H9 (cell line): ENCODE results near the gene SCFD2. TPM values are rescaled to one million over a fixed set of nuclear protein-coding genes. Genes with fewer than 3 reads are reported as not detected.

Experiments used
- DNase-seq: peaks from one replicate; pipeline ENCODE4 v3.0.0-alpha.2; 2017
- H2AFZ ChIP-seq: one replicate; pipeline ENCODE4 v1.6.1; 2013; ENCODE audit warnings: mild to moderate bottlenecking, low read length, control low read depth, moderate library complexity
- H2AK5ac ChIP-seq: 2 replicates; pipeline ENCODE4 v1.6.1; 2013; ENCODE audit warnings: low read length, control low read depth, mixed read lengths; ENCODE audit not compliant: insufficient read length
- H2BK120ac ChIP-seq: one replicate; pipeline ENCODE4 v1.6.1; 2013; ENCODE audit warnings: low read depth, mild to moderate bottlenecking, low read length, control low read depth, inconsistent platforms; ENCODE audit not compliant: poor library complexity, severe bottlenecking
- H2BK12ac ChIP-seq: 2 replicates; pipeline ENCODE4 v1.6.1; 2013; ENCODE audit warnings: low read length, control low read depth, mixed read lengths, low read depth; ENCODE audit not compliant: insufficient read length
- H2BK15ac ChIP-seq: 2 replicates; pipeline ENCODE4 v1.6.1; 2013; ENCODE audit warnings: low read depth, low read length, control low read depth
- H2BK20ac ChIP-seq: one replicate; pipeline ENCODE4 v1.6.1; 2013; ENCODE audit warnings: low read depth, mild to moderate bottlenecking, low read length, control low read depth, inconsistent platforms; ENCODE audit not compliant: poor library complexity, severe bottlenecking
- H2BK5ac ChIP-seq: 2 replicates; pipeline ENCODE4 v1.6.1; 2013; ENCODE audit warnings: low read length, control low read depth, mixed read lengths; ENCODE audit not compliant: insufficient read length
- H3K14ac ChIP-seq: 2 replicates; pipeline ENCODE4 v1.6.1; 2013; ENCODE audit warnings: low read length, control low read depth; ENCODE audit not compliant: insufficient read depth
- H3K18ac ChIP-seq: 2 replicates; pipeline ENCODE4 v1.6.1; 2013; ENCODE audit warnings: low read depth, mild to moderate bottlenecking, mixed read lengths, low read length, control low read depth; ENCODE audit not compliant: insufficient read length
- H3K23ac ChIP-seq: 2 replicates; pipeline ENCODE4 v1.6.1; 2013; ENCODE audit warnings: low read length, control low read depth, mixed read lengths, low read depth; ENCODE audit not compliant: insufficient read length
- H3K23me2 ChIP-seq: 2 replicates; pipeline ENCODE4 v1.6.1; 2013; ENCODE audit warnings: low read depth, mild to moderate bottlenecking, mixed read lengths, low read length, control low read depth; ENCODE audit not compliant: insufficient read length, poor library complexity, severe bottlenecking
- H3K27ac ChIP-seq: 2 replicates; pipeline ENCODE4 v1.5.1; 2013; ENCODE audit warnings: low read length, control low read depth, mixed read lengths, low read depth; ENCODE audit not compliant: insufficient read length
- H3K27me3 ChIP-seq: 2 replicates; pipeline ENCODE4 v1.6.1; 2013; ENCODE audit warnings: low read length, control low read depth, inconsistent platforms; ENCODE audit not compliant: insufficient read depth
- H3K4ac ChIP-seq: 2 replicates; pipeline ENCODE4 v1.6.1; 2013; ENCODE audit warnings: low read depth, mild to moderate bottlenecking, control low read depth, inconsistent platforms, low read length, moderate library complexity
- H3K4me1 ChIP-seq: 2 replicates; pipeline ENCODE4 v1.6.1; 2013; ENCODE audit warnings: low read length, control low read depth, inconsistent platforms; ENCODE audit not compliant: insufficient read depth
- H3K4me2 ChIP-seq: 2 replicates; pipeline ENCODE4 v1.6.1; 2013; ENCODE audit warnings: low read length, control low read depth, mixed read lengths; ENCODE audit not compliant: insufficient read length, insufficient read depth
- H3K56ac ChIP-seq: 2 replicates; pipeline ENCODE4 v1.6.1; 2013; ENCODE audit warnings: low read depth, mild to moderate bottlenecking, mixed read lengths, low read length, control low read depth; ENCODE audit not compliant: insufficient read length
- H3K79me1 ChIP-seq: 2 replicates; pipeline ENCODE4 v1.6.1; 2013; ENCODE audit warnings: low read depth, mild to moderate bottlenecking, moderate library complexity, low read length, control low read depth, inconsistent platforms; ENCODE audit not compliant: insufficient read depth, poor library complexity, severe bottlenecking
- H3K79me2 ChIP-seq: 2 replicates; pipeline ENCODE4 v1.6.1; 2013; ENCODE audit warnings: low read length, control low read depth, inconsistent platforms; ENCODE audit not compliant: insufficient read depth
- H3K9ac ChIP-seq: 2 replicates; pipeline ENCODE4 v1.6.1; 2013; ENCODE audit warnings: low read length, control low read depth, mixed read lengths; ENCODE audit not compliant: insufficient read length; ENCODE audit errors: extremely low read depth
- H3K9me3 ChIP-seq: one replicate; pipeline ENCODE4 v1.6.1; 2013; ENCODE audit warnings: low read depth, low read length, inconsistent platforms; ENCODE audit not compliant: control insufficient read depth
- H3T11ph ChIP-seq: one replicate; pipeline ENCODE4 v1.6.1; 2013; ENCODE audit warnings: mild to moderate bottlenecking, low read length, control low read depth, inconsistent platforms
- H4K20me1 ChIP-seq: one replicate; pipeline ENCODE4 v1.6.1; 2013; ENCODE audit not compliant: control insufficient read depth, insufficient read length, insufficient read depth
- H4K5ac ChIP-seq: 2 replicates; pipeline ENCODE4 v1.6.1; 2013; ENCODE audit warnings: low read depth, mild to moderate bottlenecking, mixed read lengths, low read length, control low read depth; ENCODE audit not compliant: insufficient read length
- H4K8ac ChIP-seq: replicated peaks from 2 replicates; pipeline ENCODE4 v1.6.1; 2013; ENCODE audit warnings: low read length, control low read depth, mixed read lengths, low read depth; ENCODE audit not compliant: insufficient read length
- H4K91ac ChIP-seq: 2 replicates; pipeline ENCODE4 v1.6.1; 2013; ENCODE audit warnings: low read depth, mild to moderate bottlenecking, moderate library complexity, mixed read lengths, low read length, control low read depth; ENCODE audit not compliant: insufficient read length
- H3K27ac Mint-ChIP-seq, 3 experiments: 2 replicates in 2 of 3; 3 replicates in 1 of 3; pipeline ENCODE4 v1.8.0; 2020 to 2021; ENCODE audit warnings: mixed read lengths in 3 of 3, mild to moderate bottlenecking in 1 of 3, moderate library complexity in 1 of 3
- H3K27me3 Mint-ChIP-seq: 2 replicates; pipeline ENCODE4 v1.8.0; 2021; ENCODE audit warnings: low read depth, mild to moderate bottlenecking, moderate library complexity, mixed read lengths
- H3K36me3 Mint-ChIP-seq, 3 experiments: 2 replicates in 2 of 3; 3 replicates in 1 of 3; pipeline ENCODE4 v1.8.0; 2020 to 2021; ENCODE audit warnings: low read depth in 3 of 3, mixed read lengths in 3 of 3; ENCODE audit not compliant: insufficient read depth in 1 of 3
- H3K4me1 Mint-ChIP-seq, 2 experiments: 2 replicates each; pipeline ENCODE4 v1.8.0; 2020; ENCODE audit warnings: mixed read lengths in 2 of 2
- H3K4me3 Mint-ChIP-seq, 2 experiments: 2 replicates in 1 of 2; 3 replicates in 1 of 2; pipeline ENCODE4 v1.8.0; 2020 to 2021; ENCODE audit warnings: mild to moderate bottlenecking in 2 of 2, mixed read lengths in 2 of 2, moderate library complexity in 1 of 2
- H3K9me3 Mint-ChIP-seq, 2 experiments: 2 replicates in 1 of 2; 3 replicates in 1 of 2; pipeline ENCODE4 v1.8.0; 2020; ENCODE audit warnings: mild to moderate bottlenecking in 2 of 2, mixed read lengths in 2 of 2, moderate library complexity in 1 of 2
- WGBS: extraction: QIAGEN DNeasy Blood & Tissue Kit; methylation state at CpG from one replicate; pipeline ENCODE4 v1.1.7; 2013; ENCODE audit warnings: missing lambda C conversion rate, low lambda C conversion rate, mixed read lengths; ENCODE audit not compliant: insufficient read length; ENCODE audit errors: extremely low coverage; 5-methylcytosine and 5-hydroxymethylcytosine counted together
- total RNA-seq: library from RNA; stranded (reverse); gene quantifications from 2 replicates; pipeline ENCODE4 v1.2.1, GENCODE V29; 2021
- TF ChIP-seq, protein P1 (sequence below): fragments of 200-600 bp; sonication (generic); conservative IDR thresholded peaks from 3 replicates; pipeline ENCODE4 v1.8.0; 2021; ENCODE audit warnings: antibody characterized with exemption, mild to moderate bottlenecking

SCFD2 gene
- total RNA-seq, 1 experiment from 2014 or later = 10.1 TPM

DNA sequence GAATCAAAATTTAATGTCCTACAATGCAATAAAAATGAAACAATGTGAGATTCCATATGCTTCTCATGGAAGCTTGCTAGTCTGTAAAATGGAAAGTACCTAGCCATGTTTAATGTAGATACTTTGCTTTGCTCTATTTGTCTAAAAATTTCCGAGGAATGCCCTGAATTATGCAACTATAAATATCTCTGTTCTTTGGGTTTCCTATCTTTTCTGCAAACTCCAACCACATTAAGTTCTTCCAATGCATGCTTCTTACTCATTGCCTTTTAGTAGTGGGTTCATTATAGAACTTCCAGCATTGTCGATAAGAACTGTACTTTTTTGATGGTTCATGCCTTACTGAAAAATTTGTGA, 325.4 kb downstream of the SCFD2 start:
- Histone ChIP-seq H3K27ac (no peak overlapping the region), H2BK120ac (no peak overlapping the region), H3K79me1 (no peaks in the 10 kb centered on the region), H3K4me2 (no peak overlapping the region), H3K79me2 (no peaks in the 10 kb centered on the region), H3K27me3 (no peaks in the 10 kb centered on the region), H2AK5ac (no peak overlapping the region), H3K14ac (no peak overlapping the region), H2BK20ac (no peak overlapping the region), H3K9ac (no peak overlapping the region), H4K8ac (no peak overlapping the region), H3K23ac (no peak overlapping the region), H3K23me2 (no peaks in the 10 kb centered on the region), H3K4ac (no peak overlapping the region), H2BK5ac (no peak overlapping the region), H2BK15ac (no peak overlapping the region), H3K4me1 (no peaks in the 10 kb centered on the region), H4K20me1 (no peaks in the 10 kb centered on the region), H2AFZ (no peak overlapping the region), H4K5ac (no peak overlapping the region), H2BK12ac (no peak overlapping the region), H3K56ac (no peak overlapping the region), H3T11ph (no peak overlapping the region), H3K18ac (no peak overlapping the region), H3K9me3 (no peaks in the 10 kb centered on the region), H4K91ac (no peak overlapping the region)
- H3K4me1 Mint-ChIP-seq = peaks cover 7 to 11% of the 10 kb centered on the region in 2 experiments
- TF ChIP-seq, protein P1, sequence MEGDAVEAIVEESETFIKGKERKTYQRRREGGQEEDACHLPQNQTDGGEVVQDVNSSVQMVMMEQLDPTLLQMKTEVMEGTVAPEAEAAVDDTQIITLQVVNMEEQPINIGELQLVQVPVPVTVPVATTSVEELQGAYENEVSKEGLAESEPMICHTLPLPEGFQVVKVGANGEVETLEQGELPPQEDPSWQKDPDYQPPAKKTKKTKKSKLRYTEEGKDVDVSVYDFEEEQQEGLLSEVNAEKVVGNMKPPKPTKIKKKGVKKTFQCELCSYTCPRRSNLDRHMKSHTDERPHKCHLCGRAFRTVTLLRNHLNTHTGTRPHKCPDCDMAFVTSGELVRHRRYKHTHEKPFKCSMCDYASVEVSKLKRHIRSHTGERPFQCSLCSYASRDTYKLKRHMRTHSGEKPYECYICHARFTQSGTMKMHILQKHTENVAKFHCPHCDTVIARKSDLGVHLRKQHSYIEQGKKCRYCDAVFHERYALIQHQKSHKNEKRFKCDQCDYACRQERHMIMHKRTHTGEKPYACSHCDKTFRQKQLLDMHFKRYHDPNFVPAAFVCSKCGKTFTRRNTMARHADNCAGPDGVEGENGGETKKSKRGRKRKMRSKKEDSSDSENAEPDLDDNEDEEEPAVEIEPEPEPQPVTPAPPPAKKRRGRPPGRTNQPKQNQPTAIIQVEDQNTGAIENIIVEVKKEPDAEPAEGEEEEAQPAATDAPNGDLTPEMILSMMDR = no peak
- H3K27ac Mint-ChIP-seq = no peak overlapping the region
- peaks cover 0 to 3% (median 2%) of the 10 kb centered on the region in 3 experiments; a peak in 2 of 7 replicates for H3K36me3 Mint-ChIP-seq
- no CpG with 5 or more reads among the region's 2 CpGs for WGBS
- no peak for DNase-seq
- H3K9me3 Mint-ChIP-seq = peaks cover 3 to 4% of the 10 kb centered on the region in 2 experiments; a peak in 4 of 5 replicates
- no peaks in the 10 kb centered on the region for H3K27me3 Mint-ChIP-seq
- no peak overlapping the region for H3K4me3 Mint-ChIP-seq
